Fibroblast of pulmonary artery (primary cell): ENCODE data around the gene TRIP13.

Experiments used
- DNase-seq: peaks from one replicate; pipeline ENCODE4 v3.0.0-alpha.2; 2010; ENCODE audit warnings: low read depth
- H3K4me3 ChIP-seq: replicated peaks from 2 replicates; pipeline ENCODE4 v1.5.1; 2011; ENCODE audit warnings: low read depth, mild to moderate bottlenecking, control low read depth, low read length, moderate library complexity
- TF ChIP-seq, protein P1 (sequence below): IDR thresholded peaks from 2 replicates; pipeline ENCODE4 v1.5.1; 2011; ENCODE audit warnings: mild to moderate bottlenecking, control low read depth, low read length, inconsistent platforms; ENCODE audit errors: missing control alignments

Gene TRIP13

DNA sequence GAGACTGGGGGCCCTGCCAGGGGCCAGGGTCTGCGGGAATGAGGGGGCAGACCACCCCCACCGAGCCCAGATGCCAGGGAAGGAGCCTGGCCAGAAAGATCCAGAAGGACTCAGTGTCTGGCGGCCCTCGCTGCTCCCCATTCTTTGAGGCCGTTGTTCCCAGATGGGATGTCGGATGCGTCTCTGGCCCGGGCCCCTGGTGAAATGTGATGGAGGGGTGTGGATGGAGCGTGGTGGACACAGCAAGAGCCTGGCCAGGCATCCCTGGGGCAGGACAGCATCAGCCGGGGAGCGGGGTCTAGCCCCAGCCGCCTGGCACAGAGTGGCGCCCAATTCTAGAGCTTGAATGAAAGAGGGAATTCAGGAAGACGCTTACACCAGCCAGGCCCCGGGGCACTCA, 69.7 kb downstream of the TRIP13 start:
- DNase-seq: no peak
- TF ChIP-seq, protein P1, sequence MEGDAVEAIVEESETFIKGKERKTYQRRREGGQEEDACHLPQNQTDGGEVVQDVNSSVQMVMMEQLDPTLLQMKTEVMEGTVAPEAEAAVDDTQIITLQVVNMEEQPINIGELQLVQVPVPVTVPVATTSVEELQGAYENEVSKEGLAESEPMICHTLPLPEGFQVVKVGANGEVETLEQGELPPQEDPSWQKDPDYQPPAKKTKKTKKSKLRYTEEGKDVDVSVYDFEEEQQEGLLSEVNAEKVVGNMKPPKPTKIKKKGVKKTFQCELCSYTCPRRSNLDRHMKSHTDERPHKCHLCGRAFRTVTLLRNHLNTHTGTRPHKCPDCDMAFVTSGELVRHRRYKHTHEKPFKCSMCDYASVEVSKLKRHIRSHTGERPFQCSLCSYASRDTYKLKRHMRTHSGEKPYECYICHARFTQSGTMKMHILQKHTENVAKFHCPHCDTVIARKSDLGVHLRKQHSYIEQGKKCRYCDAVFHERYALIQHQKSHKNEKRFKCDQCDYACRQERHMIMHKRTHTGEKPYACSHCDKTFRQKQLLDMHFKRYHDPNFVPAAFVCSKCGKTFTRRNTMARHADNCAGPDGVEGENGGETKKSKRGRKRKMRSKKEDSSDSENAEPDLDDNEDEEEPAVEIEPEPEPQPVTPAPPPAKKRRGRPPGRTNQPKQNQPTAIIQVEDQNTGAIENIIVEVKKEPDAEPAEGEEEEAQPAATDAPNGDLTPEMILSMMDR: no peak
- no peak overlapping the region for H3K4me3 ChIP-seq

DNA sequence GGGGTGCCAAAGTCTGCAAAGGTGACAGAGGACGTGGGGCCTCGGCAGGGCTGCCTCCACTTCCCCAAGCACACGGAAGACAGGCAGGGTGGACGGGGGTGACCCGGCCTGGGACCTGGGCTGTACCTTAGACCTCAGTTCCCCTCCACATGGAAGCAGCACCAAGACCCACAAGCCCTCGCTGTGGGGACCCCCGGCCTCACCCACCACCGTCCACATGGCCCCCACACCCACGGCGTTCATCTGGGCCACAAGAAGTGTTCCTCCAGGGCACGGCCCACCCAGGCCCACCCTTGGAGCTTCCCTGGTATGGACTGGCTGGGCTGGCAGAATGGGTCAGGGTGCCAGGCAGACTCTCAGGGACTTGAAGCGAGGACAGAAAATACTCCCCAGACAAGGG, 70.1 kb downstream of the TRIP13 start:
- H3K4me3 ChIP-seq: no peak overlapping the region
- TF ChIP-seq, protein P1: no peak
- DNase-seq: no peak

DNA sequence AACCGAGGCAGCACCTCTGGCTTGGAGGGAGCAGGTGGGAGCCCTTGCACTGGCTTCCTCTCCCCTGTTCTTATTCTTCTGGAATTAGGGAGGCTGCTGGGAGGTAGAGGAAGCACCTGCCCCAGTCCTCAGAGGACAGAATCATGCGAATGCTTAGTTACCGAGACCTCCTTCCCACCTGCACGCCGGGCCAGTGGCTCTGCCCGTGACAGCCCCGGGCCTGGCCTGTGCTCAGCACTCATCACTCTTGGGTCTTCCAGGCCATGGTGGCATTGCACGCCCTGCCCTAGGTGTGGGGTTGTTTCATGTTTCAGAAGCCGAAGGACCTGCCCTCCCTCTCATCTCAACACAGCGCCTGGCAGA, 70.6 kb downstream of the TRIP13 start:
- TF ChIP-seq, protein P1: no peak
- no peak for DNase-seq
- H3K4me3 ChIP-seq: no peak overlapping the region

DNA sequence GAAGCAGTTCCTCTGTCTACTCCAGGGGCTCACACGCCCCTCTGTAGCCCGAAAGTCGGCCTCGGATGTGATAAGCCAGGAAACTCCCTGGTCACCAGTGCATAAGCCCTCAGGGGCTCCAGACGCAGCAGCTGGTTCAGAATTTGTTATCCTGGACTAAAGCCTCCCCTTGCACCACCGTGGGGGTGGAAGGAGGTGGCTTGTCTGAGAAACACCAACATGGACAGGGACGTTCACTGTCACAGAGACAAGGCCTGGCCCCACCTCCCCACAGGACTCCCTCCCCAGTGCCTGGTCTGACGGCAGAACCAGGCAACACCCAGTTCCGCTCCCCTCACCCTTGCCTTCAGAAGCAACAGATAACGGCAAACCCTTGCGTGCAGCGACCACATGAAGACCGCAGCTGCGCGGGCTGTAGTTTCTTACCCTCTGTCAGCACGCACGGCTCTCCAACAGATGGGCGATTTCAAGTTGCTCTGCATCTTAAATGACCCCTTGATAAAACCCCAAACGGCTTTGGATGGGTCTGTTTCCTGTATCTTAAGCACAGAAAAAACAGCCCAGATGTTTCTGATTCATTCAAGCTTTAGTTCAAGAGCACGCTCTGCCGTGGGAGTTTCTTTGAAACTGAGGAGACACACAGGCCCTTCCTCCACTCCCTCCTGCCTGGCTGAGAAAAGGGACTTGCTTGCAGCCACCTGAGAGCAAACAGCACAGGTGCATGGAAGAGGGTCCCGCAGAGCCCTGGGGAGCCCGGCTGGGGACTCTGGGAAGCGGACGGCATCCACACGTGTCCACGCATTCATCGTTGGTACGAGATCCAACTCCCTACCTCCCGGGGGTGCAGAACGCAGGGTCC, 71.2 kb downstream of the TRIP13 start:
- peak; percentile 98 for DNase-seq
- TF ChIP-seq, protein P1: no peak
- H3K4me3 ChIP-seq: peak overlapping the region; percentile 2

DNA sequence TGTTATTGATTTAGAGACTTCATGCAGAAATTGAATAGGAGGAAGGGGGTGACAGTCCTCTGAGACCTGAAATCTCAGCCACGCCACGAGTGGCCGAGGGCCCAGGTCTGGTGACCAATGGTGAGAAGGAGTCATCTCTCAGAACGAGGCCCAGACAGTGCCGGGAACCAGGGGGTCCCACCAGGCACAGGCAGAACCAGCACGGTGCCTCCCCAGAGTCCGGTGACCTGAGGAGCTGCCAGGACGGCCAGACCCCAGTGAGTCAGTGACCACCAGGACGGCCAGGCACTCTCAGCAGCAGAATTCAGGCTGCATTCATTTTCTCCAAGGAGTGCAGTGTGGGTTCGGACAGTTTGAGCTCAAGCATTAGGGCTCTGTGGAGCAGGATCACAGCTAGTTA, 72.1 kb downstream of the TRIP13 start:
- no peak overlapping the region for H3K4me3 ChIP-seq
- DNase-seq: no peak
- TF ChIP-seq, protein P1: no peak

DNA sequence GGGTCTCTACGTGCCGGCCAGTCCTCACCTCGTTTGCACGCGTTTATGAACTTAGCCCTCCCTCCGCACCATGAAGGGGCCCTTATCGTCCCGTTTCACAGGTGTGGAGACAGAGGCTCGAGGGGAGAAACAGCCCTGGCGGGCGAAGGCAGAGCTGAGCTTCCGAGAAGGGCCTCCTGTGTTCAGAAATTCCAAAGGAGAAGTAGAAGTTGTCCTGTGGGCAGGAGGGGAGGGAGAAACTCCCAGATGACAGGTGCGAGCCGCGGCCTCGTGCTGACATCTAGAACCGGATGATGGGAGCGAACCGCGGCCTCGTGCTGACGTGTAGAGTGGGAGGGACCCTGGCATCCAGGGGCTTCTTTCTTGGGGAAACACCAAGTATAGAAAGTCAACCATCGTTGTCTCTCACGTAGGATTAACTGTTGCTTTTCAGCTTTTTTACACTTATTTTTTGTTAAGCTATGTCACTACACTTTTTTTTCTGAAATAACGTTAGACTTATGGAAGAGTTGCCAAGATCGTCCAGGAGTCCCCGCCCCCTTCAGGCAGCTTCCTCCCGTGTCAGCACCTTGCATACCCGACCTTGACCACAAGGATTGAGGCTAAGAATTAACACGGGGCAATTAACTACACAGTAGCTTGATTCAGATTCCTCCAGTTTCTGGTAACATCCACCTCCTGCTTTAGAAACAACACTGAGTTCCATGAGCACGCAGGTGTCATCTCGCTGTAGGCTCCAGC, 73.1 kb downstream of the TRIP13 start:
- TF ChIP-seq, protein P1: no peak
- no peak overlapping the region for H3K4me3 ChIP-seq
- DNase-seq: no peak
